H1 (cell line): ENCODE results near the gene PITPNB. TPM values are rescaled to one million over a fixed set of nuclear protein-coding genes. Genes with fewer than 3 reads are reported as not detected.

Experiments
- CBX5 ChIP-seq: fragments of 300-800, 300-1000 bp; sonication (generic); IDR thresholded peaks from 2 replicates; pipeline ENCODE4 v1.7.1; 2016; ENCODE audit warnings: antibody characterized with exemption, low read length, low read depth
- CBX8 ChIP-seq: fragments of 300-800, 300-1000 bp; sonication (generic); IDR thresholded peaks from 2 replicates; pipeline ENCODE4 v1.7.1; 2016; ENCODE audit warnings: low read depth, low read length, borderline replicate concordance
- GABPA ChIP-seq: IDR thresholded peaks from 2 replicates; pipeline ENCODE4 v1.6.1; 2011; ENCODE audit warnings: mild to moderate bottlenecking, low read length, moderate library complexity, borderline replicate concordance; ENCODE audit not compliant: insufficient read depth
- HDAC6 ChIP-seq: IDR thresholded peaks from one replicate; pipeline ENCODE4 v1.7.1; 2012; ENCODE audit warnings: low read depth, mild to moderate bottlenecking, inconsistent platforms, low read length, moderate library complexity
- JUN ChIP-seq: IDR thresholded peaks from 2 replicates; pipeline ENCODE4 v1.6.1; 2011; ENCODE audit warnings: low read depth, mild to moderate bottlenecking, improper control_type of control experiment, low read length
- PHF8 ChIP-seq: fragments of 200-600 bp; sonication (generic); conservative IDR thresholded peaks from 2 replicates; pipeline ENCODE4 v1.7.1; 2012; ENCODE audit warnings: low read depth, mild to moderate bottlenecking, inconsistent platforms, low read length, moderate library complexity
- SIX5 ChIP-seq: IDR thresholded peaks from 2 replicates; pipeline ENCODE4 v1.6.1; 2011; ENCODE audit warnings: mild to moderate bottlenecking, low read depth, low read length
- polyA plus RNA-seq, 7 experiments: library from polyadenylated mRNA; depleted of rRNA in 3 of 7; stranded (reverse) in 5 of 7; unstranded in 2 of 7; fragments of >200 nt in 5 of 7; fragments of 200-250 nt in 2 of 7; gene quantifications; 1 replicate in 5 of 7; 2 replicates in 1 of 7; 4 replicates in 1 of 7; pipeline versions ENCODE4 v1.2.1 to v1.2.3, GENCODE V29; 2011 to 2013; ENCODE audit warnings: missing spikeins in 2 of 7, mixed read lengths in 2 of 7
- total RNA-seq: library from RNA; stranded (reverse); fragmentation: NEBNext Ultra II Directional; extraction: Animal tissue kit (Norgen Biotek cat#: 25700); gene quantifications from 2 replicates; pipeline ENCODE4 v1.2.1, GENCODE V29; 2021

Gene PITPNB
- total and polyA plus RNA-seq, 2 of the 8 experiments (the other 6 are each of a cell fraction or from before 2014, with no cell fraction given) = 24.6 to 89.3 TPM

- TF ChIP-seq HDAC6 = no peak
- no peak for TF ChIP-seq PHF8
- no peak for TF ChIP-seq CBX8
- TF ChIP-seq SIX5 = no peak
- no peak for TF ChIP-seq JUN
- no peak for TF ChIP-seq GABPA
- TF ChIP-seq CBX5 = no peak
Measured at GRCh38 chr22:27829620-27830019, 89.4 kb downstream of the PITPNB start (continued).
